DND-41 (cell line): ENCODE results near the gene FREM2.

ENCODE experiments used
- CTCF ChIP-seq: IDR thresholded peaks from 2 replicates; pipeline ENCODE4 v1.5.1; 2012; ENCODE audit warnings: borderline replicate concordance, low read length, moderate library complexity, mild to moderate bottlenecking; ENCODE audit not compliant: poor library complexity, severe bottlenecking; ENCODE audit errors: extremely low read depth
- EZH2 ChIP-seq: IDR thresholded peaks from 3 replicates; pipeline ENCODE4 v1.6.1; 2012; ENCODE audit warnings: borderline replicate concordance, low read depth, mild to moderate bottlenecking, moderate library complexity, low read length, inconsistent platforms; ENCODE audit not compliant: severe bottlenecking

DNA sequence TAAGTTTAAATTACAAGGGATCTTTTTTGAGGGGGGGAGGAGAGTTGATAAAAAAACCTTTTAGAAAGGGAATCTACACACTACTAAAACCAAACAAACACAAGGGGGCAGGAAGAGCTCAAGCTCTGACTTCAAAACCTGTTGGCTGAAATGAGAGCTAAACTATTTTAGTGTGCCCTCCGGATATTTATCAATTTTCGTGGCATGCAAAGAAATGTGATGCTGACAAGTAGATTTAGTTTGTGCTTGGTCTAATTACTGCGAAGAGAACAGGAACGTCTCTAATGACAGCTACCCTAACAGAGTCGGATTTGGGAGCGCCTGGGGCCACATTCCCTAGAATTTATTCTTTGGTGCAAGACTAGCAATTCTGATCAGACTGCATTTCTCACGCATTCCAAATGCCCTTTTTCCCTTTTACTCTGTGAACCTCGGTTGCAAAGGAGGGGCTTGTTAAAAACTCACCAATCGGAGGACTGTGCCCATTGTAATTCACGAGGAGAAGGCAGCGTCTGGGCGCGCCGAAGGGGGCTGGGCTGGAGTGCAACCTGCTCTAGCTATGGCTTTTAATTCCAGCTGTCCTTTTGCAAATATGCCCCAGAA, 802 bp upstream of the FREM2 start:
- TF ChIP-seq CTCF (no peak), EZH2 (no peak)
